Lung (tissue), 12 donors: ENCODE data around the gene RBM6. TPM values are rescaled to one million over a fixed set of nuclear protein-coding genes. Genes with fewer than 3 reads are reported as not detected.

ENCODE experiments used
- ATAC-seq: fragments of 200-7000 bp; cut with Tn5 transposase; one replicate; pipeline ENCODE4 v1.9.1; 2020; ENCODE audit warnings: moderate number of reproducible peaks; ENCODE audit not compliant: insufficient read depth, low FRiP score
- DNase-seq, 3 donors: peaks; one replicate each; pipeline ENCODE4 v3.0.0-alpha.2; 2013 to 2017
- H3K27ac ChIP-seq, 2 donors: one replicate each; pipeline ENCODE4 v1.5.1; 2013; ENCODE audit warnings: mild to moderate bottlenecking in 2 of 2, moderate library complexity in 2 of 2, control low read depth in 1 of 2, inconsistent platforms in 1 of 2, low read depth in 1 of 2, low read length in 1 of 2
- H3K27me3 ChIP-seq, 3 donors: one replicate each; pipeline ENCODE4 v1.5.1; 2013; ENCODE audit warnings: low read length in 2 of 3; ENCODE audit not compliant: control insufficient read depth in 3 of 3, insufficient read depth in 3 of 3
- H3K36me3 ChIP-seq, 4 donors: one replicate each; pipeline ENCODE4 v1.5.1; 2013; ENCODE audit warnings: low read length in 4 of 4, mild to moderate bottlenecking in 1 of 4, moderate library complexity in 1 of 4; ENCODE audit not compliant: control insufficient read depth in 4 of 4, insufficient read depth in 4 of 4
- H3K4me1 ChIP-seq, 5 donors: one replicate each; pipeline ENCODE4 v1.5.1; 2013; ENCODE audit warnings: low read length in 5 of 5, mild to moderate bottlenecking in 2 of 5, moderate library complexity in 1 of 5; ENCODE audit not compliant: control insufficient read depth in 5 of 5, insufficient read depth in 5 of 5
- H3K4me3 ChIP-seq: one replicate; pipeline ENCODE4 v1.5.1; 2013; ENCODE audit warnings: mild to moderate bottlenecking, control low read depth, moderate library complexity
- H3K9ac ChIP-seq, 2 donors: one replicate each; pipeline ENCODE4 v1.5.1; 2013; ENCODE audit warnings: low read length in 2 of 2, control low read depth in 1 of 2; ENCODE audit not compliant: insufficient read depth in 1 of 2
- H3K9me3 ChIP-seq, 4 donors: one replicate each; pipeline ENCODE4 v1.5.1; 2013; ENCODE audit warnings: low read length in 3 of 4, mild to moderate bottlenecking in 1 of 4, moderate library complexity in 1 of 4; ENCODE audit not compliant: control insufficient read depth in 4 of 4, insufficient read depth in 3 of 4
- WGBS, 2 donors: extraction: QIAGEN DNeasy Blood & Tissue Kit; methylation state at CpG; one replicate each; pipeline ENCODE4 v1.1.7; 2013; 5-methylcytosine and 5-hydroxymethylcytosine counted together
- polyA plus RNA-seq, 2 donors: library from polyadenylated mRNA; stranded (reverse); fragments of 200-250 nt; gene quantifications; one replicate each; pipeline ENCODE4 v1.2.1, GENCODE V29; 2013
- total RNA-seq, 2 donors: library from RNA; depleted of rRNA in 1 of 2; stranded (reverse); fragments of >200 nt in 1 of 2; gene quantifications; one replicate each; pipeline ENCODE4 v1.2.1, GENCODE V29; 2014 to 2021
- TF ChIP-seq, protein P1 (sequence below): IDR thresholded peaks from 2 replicates; pipeline ENCODE4 v1.5.1; 2012; ENCODE audit warnings: mild to moderate bottlenecking; ENCODE audit errors: control extremely low read depth, extremely low read depth
- donor health status: control.
- donor health status: control.
- donor health status: Bipolar disorder and iron deficiency.
- donor health status: healthy.
- donor health status: DM: yes; HTN: yes; CAD: no.

Gene RBM6
- total and polyA plus RNA-seq, 4 donors = 42.1 to 126 (median 79.7) TPM

DNA sequence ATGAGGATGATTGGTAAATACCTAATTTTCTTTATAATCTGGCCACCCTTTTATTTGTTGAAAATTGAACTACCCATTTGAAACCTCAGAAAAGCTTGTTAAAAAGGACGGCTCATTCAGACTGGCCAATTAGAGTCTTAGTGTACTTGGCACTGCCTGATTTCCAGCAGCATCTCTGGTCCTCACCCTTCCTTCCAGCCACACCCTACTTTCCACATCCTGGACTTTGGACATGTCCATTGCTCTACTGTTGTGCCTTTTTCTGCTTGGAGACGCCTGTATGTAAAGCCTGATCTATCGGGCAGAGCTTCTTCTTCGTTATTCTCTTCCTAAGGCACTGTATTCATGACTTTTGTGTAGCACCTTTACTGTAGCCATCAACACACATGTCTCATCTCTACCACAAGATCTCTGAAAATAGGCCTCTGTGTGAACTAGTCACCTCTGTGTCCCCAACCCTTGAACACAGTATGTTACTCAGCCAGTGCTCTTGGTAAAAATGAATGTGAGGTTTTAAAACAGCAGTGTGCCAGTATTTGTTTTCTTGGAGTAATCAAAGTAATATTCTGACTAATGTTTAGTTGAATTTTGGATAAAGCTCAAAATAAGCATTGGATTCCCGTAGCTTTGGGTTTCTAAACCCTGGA lies 155.5 kb downstream of the RBM6 start:
- 92% methylated on average over 5 of the region's 5 CpGs for WGBS, 2 donors
- peaks cover 0 to 2% (median 0%) of the 10 kb centered on the region in 3 donors for H3K27me3 ChIP-seq
- ATAC-seq (no peak), DNase-seq (no peak)
- H3K27ac ChIP-seq = no peak overlapping the region
- peaks cover 49 to 78% (median 63%) of the 10 kb centered on the region in 4 donors for H3K36me3 ChIP-seq
- no peak overlapping the region for H3K9ac ChIP-seq
- H3K4me1 ChIP-seq = peaks cover 0 to 8% (median 4%) of the 10 kb centered on the region in 5 donors
- no peak overlapping the region for H3K4me3 ChIP-seq
- TF ChIP-seq, protein P1, sequence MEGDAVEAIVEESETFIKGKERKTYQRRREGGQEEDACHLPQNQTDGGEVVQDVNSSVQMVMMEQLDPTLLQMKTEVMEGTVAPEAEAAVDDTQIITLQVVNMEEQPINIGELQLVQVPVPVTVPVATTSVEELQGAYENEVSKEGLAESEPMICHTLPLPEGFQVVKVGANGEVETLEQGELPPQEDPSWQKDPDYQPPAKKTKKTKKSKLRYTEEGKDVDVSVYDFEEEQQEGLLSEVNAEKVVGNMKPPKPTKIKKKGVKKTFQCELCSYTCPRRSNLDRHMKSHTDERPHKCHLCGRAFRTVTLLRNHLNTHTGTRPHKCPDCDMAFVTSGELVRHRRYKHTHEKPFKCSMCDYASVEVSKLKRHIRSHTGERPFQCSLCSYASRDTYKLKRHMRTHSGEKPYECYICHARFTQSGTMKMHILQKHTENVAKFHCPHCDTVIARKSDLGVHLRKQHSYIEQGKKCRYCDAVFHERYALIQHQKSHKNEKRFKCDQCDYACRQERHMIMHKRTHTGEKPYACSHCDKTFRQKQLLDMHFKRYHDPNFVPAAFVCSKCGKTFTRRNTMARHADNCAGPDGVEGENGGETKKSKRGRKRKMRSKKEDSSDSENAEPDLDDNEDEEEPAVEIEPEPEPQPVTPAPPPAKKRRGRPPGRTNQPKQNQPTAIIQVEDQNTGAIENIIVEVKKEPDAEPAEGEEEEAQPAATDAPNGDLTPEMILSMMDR = no peak
- H3K9me3 ChIP-seq = no peaks in the 10 kb centered on the region

DNA sequence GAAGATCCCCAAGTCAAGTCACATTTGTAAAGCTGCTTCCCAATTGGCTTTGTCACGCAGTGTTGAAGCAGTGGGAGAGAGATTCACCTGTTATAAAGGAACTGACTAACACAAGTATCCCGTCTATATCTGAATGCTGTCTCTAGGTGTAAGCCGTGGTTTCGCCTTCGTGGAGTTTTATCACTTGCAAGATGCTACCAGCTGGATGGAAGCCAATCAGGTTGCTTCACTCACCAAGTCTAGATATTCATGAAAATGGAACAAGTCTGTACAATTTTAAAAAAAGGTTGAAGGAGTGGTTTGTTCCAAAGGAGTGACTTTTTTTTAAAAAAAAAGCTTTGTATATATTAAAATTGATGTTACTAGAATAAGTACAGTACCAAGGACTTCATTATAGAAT lies 160.4 kb downstream of the RBM6 start:
- DNase-seq (no peak), ATAC-seq (no peak)
- Histone ChIP-seq H3K36me3 (peaks cover 50 to 82% (median 63%) of the 10 kb centered on the region in 4 donors), H3K4me3 (no peak overlapping the region), H3K27me3 (peaks cover 0 to under 1% (median 0%) of the 10 kb centered on the region in 3 donors), H3K27ac (no peak overlapping the region), H3K9ac (no peak overlapping the region), H3K9me3 (no peaks in the 10 kb centered on the region), H3K4me1 (no peaks in the 10 kb centered on the region)
- WGBS, 2 donors = 92 to 93% methylated on average over 5 of the region's 5 CpGs
- TF ChIP-seq, protein P1 = no peak

DNA sequence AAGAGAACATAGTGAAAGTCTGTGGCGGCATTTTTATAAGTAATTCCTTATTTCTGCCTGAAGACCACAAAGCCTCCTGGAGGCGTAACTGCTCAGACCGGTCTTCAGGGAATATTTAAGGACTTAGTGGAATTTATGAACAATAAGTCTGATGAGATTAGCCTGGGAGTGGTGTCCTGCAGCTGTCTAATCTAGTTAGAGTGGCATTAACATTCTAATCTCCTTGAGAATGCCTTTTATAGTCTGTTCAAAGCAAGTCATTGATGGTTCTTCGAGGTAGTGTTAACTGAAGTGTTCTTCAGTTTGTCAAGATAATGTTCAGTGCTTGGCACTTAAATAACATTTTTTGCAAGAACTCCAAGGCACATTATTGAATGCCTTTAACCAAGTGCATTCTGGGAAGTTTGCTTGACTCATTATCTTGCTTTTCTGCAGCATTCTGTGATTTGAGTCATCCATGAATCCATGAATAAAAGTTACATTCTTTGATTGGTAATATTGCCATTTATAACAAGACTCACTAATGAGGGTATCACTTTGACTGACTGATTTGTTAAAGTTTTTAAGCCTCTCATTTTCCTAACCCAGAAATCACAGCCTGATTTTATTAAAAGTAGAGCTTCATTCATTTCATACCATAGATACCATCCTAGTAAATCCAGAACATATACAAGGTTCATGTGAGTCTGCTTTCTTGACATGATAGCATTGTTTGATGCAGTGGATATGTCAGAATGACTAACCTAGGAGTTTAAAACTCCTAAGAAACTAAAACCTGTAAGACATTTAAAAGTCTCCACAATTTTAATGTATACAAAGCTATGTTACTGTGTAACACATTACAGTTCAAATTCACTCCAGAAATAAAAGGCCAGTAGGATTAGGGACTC lies 161.3 kb downstream of the RBM6 start:
- Histone ChIP-seq H3K4me3 (no peak overlapping the region), H3K36me3 (peaks cover 47 to 80% (median 61%) of the 10 kb centered on the region in 4 donors), H3K9me3 (no peaks in the 10 kb centered on the region), H3K9ac (no peak overlapping the region), H3K27ac (no peak overlapping the region), H3K4me1 (no peaks in the 10 kb centered on the region), H3K27me3 (no peaks in the 10 kb centered on the region)
- no peak for ATAC-seq
- peak in 2 of 3 donors; percentile 26 to 55 for DNase-seq
- TF ChIP-seq, protein P1 = no peak
- 64 to 88% methylated on average over 4 of the region's 4 CpGs for WGBS, 2 donors
